Erythroblast (primary cell): ENCODE results near the gene RAD51C.
"Not testable (repeated sequence)": the region's sequence is repeated elsewhere in the genome, so short reads cannot be mapped to it uniquely, and the experiment has no call there.

Experiments
- DNase-seq, 2 experiments: peaks; one replicate each; lab custom pipeline; 2025; lab: John Stamatoyannopoulos, UW
- GATA1 ChIP-seq: IDR thresholded peaks from 2 replicates; pipeline ENCODE4 v1.6.1; 2011; ENCODE audit warnings: low read depth, mild to moderate bottlenecking, control low read depth, low read length, moderate library complexity
- POLR2A ChIP-seq: IDR thresholded peaks from 2 replicates; pipeline ENCODE4 v1.6.1; 2011; ENCODE audit warnings: mild to moderate bottlenecking, low read length

Gene RAD51C

DNA sequence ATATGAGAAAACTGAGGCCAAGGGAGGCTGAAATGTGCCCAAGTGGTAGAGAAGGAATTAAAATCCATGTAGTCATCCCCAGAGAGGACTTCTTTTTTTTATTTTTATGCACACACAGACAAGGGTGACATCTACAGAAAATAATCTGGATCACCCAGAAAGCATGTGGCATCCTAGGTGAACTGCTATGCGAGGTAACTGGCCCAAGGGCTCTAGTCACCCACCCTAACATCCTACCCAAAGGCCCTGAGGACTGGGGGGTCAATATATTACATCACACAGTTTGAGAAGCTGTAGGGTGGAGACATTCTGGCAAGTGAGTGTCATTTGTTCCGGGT, 23.8 kb upstream of the RAD51C start:
- TF ChIP-seq POLR2A (no peak), GATA1 (no peak)
- no peak for DNase-seq

DNA sequence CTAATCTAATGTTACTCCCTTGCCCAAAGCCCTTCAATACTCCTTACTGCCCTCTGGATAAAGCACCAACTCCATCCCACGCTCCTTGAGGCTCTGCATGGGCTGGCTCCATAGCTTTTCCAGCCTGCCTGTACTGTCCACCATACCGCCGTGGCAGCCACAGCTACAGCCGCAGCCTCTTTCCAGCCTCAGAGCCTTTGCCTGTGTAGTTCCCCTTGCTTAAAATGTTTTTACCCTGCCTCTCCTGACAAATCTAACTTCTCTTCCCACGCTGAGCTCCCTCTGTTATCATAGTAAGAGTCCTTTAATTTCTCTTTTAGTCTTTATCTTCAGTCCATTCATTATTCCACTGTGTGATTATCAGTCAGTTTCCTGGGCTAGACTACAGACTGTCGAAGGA, 22.5 kb upstream of the RAD51C start:
- no peak for TF ChIP-seq GATA1
- no peak for TF ChIP-seq POLR2A

DNA sequence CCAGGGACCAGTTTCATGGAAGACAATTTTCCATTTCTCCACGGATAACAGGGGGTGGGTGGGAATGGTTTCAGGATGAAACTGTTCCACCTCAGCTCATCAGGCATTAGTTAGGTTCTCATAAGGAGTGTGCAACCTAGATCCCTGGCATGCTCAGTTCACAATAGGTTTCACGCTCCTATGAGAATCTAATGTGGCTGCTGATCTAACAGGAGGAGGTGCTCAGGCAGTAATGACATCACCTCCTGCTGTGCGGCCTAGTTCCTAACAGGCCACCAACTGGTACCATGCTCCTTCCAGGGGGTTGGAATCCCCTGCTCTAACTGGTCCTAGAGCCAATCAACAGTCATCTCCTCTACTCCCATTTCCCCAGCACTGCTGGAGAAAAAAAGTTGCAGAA, 20.4 kb upstream of the RAD51C start:
- TF ChIP-seq GATA1 (no peak), POLR2A (no peak)
- no peak for DNase-seq

More for the DNA sequence above, 22.5 kb upstream of the RAD51C start:
- DNase-seq: no peak

DNA sequence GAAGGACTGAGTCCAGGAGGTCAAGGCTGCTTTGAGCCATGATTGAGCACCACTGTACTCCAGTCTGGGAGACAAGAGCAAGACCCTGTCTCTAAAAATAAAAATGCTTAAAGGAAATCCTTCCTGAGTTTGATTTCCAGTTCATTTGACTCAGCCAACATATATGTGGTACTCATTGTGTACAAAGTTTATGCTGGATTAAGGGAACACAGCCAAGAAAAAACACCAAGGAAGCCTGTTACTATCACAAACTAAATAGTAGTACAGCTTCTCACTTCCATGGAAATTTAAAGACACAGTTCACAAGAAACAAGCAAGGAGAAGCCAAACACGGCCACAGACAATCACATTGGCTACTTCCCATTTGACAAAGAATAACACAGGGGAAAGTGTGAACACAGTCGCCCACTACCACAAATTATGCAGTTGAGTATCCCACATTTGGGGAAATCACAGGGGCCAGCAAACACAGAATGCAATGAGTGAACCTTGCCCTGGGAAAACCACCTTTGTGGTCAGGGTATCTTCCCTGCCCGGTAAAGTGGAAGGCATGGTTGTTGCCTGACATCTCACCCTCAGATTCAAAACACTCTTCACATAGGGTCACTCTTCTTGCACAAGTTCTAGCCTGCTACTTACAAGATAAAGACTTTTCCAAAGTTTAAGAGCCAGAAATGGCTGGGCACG, 15.1 kb upstream of the RAD51C start:
- TF ChIP-seq POLR2A: no peak
- no peak for TF ChIP-seq GATA1
- DNase-seq: no peak

DNA sequence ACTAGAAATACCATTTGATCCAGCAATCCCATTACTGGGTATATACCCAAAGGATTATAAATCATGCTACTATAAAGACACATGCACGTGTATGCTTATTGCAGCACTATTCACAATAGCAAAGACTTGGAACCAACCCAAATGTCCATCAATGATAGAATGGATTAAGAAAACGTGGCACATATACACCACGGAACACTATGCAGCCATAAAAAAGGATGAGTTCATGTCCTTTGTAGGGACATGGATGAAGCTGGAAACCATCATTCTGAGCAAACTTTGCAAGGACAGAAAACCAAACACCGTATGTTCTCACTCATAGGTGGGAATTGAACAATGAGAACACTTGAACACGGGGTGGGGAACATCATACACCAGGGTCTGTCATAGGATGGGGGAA, 14.1 kb upstream of the RAD51C start:
- DNase-seq: not testable (repeated sequence)

DNA sequence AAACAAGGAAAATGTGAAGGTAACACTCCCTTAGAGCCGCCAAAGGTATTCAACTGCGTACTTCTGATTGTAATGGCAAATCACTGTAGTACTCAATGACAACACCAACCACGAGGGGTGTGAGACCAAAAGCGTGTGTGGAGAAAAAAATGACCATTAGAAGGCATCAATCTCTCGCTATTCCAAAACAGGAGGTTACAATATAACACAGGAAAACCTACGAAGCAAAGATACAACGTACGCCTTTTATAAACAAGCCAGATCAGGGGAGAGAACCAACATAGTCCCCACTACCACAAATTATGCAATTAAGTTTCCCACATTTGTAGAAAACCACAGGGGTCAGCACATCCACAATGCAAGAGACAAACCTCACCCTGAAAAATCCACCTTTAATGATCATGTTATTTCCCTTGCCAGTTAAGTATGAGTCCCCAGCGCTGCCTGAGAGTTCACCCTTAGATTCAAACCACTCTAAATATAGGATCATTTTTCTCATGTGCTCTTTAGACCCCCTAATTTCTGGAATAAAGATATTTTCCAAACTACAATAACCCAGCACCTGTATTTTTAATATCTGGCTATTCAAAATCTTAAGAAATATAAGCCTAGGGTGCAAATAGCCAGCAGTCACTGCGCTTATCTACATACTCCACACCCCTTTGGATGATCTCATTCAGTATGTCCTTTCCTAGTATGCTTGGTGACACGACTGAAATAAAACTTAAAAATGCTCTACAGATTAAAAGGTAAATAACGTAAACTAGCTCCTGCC, 13.0 kb upstream of the RAD51C start:
- TF ChIP-seq GATA1: no peak
- peak; percentile 74 for TF ChIP-seq POLR2A
- DNase-seq: peak in 1 of 2 experiments; percentile 42

DNA sequence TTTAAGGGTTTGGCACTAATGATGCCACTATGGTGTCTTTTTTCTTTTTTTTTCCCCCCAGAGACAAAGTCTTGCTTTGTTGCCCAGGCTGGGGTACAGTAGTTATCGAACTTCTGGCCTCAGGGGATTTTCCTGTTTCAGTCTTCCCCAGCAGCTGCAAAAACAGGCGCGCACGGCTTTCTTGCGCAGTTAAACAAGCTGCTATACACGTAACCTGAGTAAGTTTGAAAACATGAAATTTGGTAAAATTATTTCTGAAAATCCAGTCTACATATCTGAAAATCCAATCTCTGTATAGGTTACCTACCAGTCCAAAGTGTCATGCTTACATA, 12.4 kb upstream of the RAD51C start:
- DNase-seq: no peak
- TF ChIP-seq GATA1 (no peak), POLR2A (no peak)

DNA sequence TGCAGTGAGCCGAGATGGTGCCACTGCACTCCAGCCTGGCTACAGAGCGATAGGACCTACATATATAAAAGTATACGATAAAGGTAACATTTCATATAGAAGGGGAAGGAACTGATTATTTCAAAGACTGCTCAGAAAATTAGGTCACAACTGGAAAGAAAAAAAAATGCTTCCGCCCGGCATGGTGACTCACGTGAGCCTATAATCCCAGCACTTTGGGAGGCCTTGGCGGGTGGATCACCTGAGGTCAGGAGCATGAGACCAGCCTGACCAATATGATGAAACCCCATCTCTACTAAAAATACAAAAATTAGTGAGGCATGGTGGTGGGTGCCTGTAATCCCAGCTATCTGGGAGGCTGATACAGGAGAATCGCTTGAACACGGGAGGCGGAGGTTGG, 8.4 kb upstream of the RAD51C start:
- TF ChIP-seq GATA1 (no peak), POLR2A (no peak)
- DNase-seq: no peak

DNA sequence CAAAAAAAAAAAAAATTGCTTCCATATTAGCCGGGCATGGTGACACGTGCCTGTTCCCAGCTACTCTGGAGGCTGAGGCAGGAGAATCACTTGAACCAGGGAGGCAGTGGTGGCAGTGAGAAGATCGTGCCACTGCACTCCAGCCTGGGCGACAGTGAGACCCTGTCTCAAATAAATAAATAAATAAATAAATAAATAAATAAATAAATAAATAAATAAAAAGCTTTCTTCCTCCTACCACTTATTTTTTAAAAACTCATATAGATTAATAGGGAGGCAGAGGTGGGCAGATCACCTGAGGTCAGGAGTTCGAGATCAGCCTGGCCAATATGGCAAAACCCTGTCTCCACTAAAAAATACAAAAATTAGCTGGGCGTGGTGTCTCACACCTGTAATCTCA, 7.9 kb upstream of the RAD51C start:
- DNase-seq: not testable (repeated sequence)

DNA sequence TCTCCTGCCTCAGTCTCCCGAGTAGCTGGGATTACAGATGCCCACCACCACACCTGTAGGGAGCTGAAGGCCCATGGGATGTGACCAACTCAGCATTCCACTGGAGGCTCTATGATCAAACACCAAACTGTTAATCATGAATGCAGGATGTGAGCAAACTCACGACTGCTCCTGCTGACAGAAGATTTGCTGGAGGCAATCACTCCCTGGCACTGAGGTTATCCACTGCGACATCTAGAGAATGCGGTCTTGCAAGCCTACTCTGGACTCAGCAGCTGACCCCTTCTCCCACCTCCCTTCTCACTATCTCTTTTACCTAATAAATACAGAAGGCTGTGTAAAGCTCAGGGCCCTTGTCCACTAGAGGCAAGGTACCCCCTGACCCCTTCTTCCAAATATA, 5.4 kb upstream of the RAD51C start:
- no peak for DNase-seq
- TF ChIP-seq POLR2A: no peak
- TF ChIP-seq GATA1: no peak

DNA sequence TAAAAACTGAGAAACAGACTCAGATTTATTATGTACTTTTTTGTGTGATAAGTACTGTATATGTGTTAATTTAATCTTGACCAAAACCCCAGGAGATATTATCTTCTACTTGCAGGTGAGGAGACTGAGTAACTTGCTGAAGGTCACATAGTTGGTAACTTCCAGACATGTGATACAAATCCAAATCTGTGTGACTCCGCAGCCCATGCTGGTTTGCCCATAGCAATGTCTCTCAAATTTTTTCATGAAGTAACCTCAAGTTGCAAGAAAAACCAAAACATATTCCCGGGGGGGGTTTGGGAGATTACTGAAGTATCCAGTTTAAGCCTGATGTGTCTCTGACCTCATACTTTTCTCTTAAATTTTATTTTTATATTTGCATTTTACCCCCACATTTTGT, 3.9 kb upstream of the RAD51C start:
- DNase-seq: no peak
- no peak for TF ChIP-seq POLR2A
- no peak for TF ChIP-seq GATA1

DNA sequence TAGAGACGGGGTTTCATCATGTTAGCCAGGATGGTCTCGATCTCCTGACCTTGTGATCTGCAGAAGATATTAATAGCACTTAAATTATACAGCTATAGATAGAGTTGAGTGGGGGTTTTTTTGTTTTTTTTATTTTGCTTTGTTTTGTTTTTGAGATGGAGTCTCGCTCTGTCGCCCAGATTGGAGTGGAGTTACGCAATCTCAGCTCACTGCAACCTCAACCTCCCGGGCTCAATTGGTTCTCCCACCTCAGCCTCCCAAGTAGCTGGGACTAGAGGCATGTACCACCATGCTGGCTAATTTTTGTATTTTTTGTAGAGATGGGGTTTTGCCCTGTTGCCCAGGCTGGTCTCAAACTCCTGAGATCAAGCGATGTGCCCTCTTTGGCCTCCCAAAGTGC, 2.4 kb upstream of the RAD51C start:
- DNase-seq: not testable (repeated sequence)

DNA sequence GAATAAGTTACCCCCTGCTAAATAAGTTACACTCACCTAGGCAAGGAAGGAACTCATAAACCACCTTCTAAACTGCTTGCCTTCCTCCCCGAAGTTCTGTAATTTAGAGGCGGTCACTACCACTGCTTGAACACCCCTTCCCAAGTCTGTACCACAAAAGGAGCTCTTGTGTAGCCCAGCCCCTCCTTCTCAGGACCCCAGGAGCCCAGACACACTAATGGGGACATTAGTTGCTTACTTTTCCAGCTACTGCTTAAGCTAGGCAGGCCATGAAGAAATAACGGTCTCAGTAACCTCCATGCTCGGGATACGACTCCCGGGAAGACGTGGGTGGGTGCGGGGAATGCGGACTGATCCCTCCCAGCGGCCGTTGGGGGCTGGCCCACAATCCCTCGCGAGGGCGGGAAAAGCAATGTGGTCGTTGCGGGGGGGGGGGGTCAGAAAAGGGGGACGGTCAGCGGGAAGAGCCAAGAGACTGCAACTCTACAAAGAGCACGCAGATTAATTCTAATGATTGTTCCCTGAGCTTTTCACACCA, 632 bp upstream of the RAD51C start, which contains the start of gene TEX14:
Gene TEX14 (minus strand): TSS at position 345 of the 538 bp plus-strand sequence. CDS start 40,044 bp downstream, outside the sequence.
- DNase-seq: no peak
- no peak for TF ChIP-seq GATA1
- no peak for TF ChIP-seq POLR2A

DNA sequence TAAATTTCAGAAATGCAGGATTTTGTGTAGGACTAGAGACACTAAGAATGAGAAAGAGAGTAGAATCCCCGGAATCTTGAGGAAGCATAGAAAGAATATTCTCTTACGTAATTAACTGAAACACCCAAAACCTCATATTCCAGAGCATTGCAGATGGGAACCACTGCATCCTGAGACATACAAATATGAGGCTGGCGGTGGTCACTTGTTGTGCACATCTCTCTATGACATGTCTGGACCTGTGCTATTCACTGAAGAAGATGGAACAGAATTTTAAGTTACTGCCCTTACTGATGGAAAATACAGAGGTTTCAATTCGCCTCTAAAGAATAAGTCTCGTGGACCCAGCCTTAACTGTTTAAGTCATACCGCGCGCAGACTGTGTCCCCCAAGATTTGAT, 806 bp downstream of the RAD51C start:
- TF ChIP-seq GATA1 (no peak), POLR2A (no peak)
- peak in 1 of 2 experiments; percentile 61 for DNase-seq

DNA sequence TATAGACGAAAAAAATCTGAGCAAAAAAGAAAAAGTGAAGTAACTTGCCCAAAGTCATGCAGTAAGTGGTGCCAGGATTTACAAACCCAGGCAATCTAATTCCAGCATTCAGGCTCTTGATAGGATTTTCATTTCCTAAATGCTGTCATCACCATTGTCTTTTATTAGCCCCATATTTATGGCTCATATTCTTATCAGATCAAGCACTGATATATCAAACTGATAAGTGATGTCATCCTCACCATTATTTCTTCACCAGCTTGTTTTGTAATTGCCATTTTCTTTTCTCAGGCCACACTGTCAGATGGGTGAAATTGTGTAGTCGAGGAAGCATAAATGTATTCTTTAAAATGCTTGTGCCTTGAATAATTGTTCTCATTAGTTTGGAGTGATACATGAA, 1.3 kb downstream of the RAD51C start:
- DNase-seq: peak in 1 of 2 experiments; percentile 40
- TF ChIP-seq GATA1 (no peak), POLR2A (no peak)
